HG03469 (cell line): ENCODE measurements around the gene ADRA2C.

Experiments
- ATAC-seq: cut with Tn5 transposase; IDR thresholded peaks from one replicate; pipeline ENCODE4 v1.9.1; 2021; ENCODE audit warnings: mild to moderate bottlenecking, moderate library complexity, moderate number of reproducible peaks; ENCODE audit not compliant: unreplicated experiment

Gene ADRA2C

DNA sequence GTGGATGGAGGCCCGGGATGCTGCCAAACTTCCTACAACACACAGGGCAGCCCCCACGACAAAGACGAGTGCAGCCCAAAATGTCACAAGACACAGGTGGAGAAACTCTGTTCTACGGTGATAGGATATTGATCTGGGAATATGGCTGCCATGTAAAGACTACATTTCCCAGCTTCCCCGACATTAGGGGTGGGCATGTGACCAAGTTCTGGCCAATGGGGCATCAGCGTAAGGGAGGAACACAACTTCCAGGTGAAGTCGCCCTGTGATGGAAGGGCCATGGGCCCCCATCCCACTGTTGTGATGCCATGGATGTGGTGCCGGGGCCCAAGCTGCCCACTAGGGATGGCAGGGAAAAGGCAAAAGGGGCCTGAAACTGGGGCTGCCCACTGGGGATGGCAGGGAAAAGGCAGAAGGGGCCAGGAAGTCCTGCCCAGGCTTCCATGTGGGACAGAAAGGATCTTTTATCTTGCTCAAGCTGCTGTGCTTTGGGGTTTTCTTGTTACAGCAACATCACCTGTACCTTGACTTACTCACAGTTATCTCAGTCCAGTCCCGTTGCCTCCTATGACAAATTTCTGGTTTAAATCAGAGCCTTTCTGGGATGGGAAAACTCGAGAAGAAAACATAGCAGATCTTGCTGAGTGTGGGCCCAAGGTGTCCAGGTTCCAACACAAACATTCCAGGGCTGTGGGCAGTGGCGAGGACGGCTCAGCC, 9.7 kb upstream of the ADRA2C start:
- no peak for ATAC-seq

DNA sequence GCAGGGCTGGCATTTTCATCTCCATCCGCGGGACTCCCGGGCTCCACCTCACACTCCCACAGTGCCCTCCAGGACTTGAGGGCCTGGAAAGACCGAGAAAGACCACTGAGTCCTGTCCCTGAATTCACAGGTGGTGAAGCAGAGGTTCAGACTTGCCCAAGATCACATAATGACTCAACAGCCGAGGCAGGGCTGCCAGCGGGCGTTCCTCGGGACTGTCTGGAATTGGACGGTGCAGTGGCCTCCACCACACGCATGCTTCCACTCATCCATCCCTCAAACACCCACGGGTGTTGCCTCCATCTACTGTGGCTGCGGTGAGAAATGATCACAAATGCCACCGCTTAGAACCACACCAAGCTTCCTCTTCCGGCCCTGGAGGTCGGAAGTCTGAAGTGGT, 6.9 kb upstream of the ADRA2C start:
- ATAC-seq = no peak

DNA sequence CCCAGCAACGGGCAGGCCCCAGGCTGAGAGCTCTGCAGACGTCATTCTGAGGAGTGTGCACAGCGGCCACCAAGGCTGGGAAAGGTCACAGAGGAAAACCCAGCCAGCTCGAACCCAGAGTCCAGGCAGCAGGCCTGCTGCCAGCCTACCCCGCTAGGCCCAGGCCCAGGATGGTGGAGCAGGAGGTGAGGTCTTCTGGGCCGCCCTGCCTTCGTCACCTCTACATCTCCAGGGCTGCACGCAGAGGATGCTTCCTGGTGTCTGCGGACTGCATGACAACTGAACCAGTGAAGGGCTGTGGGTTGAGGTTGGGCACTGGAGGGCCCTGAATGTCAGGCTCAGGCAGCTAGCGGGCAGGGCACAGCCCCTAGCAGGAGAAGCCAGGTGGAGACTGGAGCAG, 5.8 kb upstream of the ADRA2C start:
- ATAC-seq = no peak

DNA sequence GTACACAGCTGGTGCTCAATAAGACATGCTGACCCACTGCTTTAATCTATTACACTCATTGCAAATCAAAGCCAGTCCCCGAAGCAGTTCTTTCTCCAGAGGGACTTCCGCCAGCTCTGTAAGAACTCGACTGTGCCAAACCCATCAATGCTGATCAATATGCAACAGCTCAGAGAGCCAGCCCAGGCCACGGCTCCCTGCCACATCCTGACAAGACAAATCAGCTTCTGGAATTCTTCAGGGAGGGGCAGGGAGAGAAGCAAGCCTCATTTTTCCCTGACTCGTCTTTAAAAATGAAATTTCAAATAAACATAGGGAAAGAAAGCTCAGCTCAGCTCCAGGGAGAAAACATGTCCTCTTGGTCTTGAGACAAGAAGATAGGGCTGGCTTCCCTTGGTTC, 5.3 kb upstream of the ADRA2C start:
- no peak for ATAC-seq

DNA sequence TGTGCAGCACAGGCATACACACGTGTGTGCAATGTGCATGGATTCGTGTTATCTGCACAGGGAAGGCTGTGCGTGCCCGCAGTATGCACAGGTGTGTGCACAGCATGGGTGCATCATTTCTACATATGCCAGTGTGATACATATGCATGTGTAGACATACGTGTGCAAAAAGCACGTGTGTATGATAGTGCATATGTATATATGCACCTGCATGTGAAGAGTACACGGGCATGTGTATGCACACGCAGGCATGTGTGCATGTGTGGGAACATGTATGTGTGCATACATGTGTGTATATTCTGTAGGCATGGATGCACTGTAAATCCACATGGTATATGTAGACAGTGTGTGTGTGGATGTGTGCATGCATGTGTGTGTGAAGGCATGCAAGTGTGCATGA, 3.9 kb upstream of the ADRA2C start:
- no peak for ATAC-seq

DNA sequence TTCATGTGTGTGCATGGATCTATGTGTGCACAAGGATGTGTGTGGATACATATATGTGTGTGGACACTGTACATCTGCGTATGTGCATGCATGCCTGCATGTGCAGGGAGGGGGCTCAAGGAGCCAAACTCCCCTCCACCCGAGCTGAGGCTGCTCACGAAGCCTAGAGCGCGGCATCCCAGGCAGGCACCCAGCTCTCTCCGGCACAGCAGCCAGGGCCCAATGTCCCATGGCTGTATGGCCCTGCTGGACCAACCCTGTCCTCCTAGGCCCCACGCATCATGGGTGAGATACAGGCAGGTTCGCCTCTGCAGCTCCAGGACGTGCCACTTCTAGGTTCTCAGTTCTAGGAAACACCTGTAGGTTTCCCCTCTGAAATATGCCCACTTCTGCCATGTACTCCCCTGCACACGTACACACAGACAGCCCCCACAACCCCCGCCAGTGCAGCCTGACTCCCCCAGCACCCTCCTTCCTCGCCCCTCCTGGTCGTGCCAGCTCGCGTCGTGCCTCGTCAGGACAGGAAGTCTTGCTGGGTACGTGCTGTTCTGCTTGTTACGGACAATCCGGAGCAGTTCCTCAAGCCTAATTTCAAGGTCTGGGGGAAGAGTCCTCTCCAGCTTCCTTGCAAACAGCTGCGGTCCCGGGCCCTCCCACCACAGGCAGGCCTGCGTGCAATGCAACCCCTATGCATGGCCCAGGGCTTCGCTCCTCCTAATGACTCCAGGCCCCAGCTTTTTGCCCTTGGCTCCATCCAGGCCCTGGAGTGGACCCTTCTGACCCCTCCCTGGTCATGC, 3.2 kb upstream of the ADRA2C start:
- no peak for ATAC-seq

DNA sequence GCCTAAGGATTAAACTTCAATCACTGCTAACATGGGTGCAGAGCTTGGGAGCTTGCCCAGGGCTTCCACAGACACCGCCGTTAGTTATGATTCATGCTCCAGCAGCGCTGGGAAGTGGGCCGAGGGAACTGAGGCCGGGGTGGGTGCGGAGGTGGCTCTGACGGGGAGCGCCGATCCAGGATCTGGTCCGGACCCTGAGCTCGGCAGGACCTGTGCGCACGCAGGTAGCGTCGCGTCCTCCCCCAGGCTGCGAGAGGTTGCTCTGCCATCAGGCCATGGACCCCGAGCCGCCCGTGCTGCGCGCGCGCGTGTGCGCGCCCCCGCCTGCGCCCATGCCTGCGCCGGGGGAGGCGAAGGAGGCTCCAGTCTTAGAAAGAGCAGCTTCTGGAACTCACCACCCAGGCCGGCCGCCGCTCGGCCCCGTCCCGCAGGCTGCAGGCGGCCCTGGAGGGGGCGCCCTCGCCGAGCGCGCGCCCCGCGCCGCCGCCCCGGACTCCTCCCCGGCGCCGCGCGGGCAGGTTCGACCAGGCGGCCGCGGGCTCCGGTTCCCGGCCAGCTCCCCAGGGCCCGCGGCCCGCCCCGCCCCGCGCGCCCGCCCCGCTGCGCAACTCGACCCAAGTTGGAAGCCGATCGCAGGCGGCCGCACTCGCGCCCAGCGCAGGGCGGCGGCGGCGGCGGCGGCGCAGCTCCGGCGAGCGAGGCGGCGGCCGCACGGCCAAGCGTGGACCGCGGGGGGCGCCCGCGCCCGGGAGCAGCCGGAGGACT, 732 bp upstream of the ADRA2C start:
- no peak for ATAC-seq

DNA sequence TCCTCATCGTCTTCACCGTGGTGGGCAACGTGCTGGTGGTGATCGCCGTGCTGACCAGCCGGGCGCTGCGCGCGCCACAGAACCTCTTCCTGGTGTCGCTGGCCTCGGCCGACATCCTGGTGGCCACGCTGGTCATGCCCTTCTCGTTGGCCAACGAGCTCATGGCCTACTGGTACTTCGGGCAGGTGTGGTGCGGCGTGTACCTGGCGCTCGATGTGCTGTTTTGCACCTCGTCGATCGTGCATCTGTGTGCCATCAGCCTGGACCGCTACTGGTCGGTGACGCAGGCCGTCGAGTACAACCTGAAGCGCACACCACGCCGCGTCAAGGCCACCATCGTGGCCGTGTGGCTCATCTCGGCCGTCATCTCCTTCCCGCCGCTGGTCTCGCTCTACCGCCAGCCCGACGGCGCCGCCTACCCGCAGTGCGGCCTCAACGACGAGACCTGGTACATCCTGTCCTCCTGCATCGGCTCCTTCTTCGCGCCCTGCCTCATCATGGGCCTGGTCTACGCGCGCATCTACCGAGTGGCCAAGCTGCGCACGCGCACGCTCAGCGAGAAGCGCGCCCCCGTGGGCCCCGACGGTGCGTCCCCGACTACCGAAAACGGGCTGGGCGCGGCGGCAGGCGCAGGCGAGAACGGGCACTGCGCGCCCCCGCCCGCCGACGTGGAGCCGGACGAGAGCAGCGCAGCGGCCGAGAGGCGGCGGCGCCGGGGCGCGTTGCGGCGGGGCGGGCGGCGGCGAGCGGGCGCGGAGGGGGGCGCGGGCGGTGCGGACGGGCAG, 792 bp downstream of the ADRA2C start:
- ATAC-seq = no peak

DNA sequence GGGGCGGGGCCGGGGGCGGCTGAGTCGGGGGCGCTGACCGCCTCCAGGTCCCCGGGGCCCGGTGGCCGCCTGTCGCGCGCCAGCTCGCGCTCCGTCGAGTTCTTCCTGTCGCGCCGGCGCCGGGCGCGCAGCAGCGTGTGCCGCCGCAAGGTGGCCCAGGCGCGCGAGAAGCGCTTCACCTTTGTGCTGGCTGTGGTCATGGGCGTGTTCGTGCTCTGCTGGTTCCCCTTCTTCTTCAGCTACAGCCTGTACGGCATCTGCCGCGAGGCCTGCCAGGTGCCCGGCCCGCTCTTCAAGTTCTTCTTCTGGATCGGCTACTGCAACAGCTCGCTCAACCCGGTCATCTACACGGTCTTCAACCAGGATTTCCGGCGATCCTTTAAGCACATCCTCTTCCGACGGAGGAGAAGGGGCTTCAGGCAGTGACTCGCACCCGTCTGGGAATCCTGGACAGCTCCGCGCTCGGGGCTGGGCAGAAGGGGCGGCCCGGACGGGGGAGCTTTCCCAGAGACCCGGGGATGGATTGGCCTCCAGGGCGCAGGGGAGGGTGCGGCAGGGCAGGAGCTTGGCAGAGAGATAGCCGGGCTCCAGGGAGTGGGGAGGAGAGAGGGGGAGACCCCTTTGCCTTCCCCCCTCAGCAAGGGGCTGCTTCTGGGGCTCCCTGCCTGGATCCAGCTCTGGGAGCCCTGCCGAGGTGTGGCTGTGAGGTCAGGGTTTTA, 1.5 kb downstream of the ADRA2C start:
- ATAC-seq = no peak

DNA sequence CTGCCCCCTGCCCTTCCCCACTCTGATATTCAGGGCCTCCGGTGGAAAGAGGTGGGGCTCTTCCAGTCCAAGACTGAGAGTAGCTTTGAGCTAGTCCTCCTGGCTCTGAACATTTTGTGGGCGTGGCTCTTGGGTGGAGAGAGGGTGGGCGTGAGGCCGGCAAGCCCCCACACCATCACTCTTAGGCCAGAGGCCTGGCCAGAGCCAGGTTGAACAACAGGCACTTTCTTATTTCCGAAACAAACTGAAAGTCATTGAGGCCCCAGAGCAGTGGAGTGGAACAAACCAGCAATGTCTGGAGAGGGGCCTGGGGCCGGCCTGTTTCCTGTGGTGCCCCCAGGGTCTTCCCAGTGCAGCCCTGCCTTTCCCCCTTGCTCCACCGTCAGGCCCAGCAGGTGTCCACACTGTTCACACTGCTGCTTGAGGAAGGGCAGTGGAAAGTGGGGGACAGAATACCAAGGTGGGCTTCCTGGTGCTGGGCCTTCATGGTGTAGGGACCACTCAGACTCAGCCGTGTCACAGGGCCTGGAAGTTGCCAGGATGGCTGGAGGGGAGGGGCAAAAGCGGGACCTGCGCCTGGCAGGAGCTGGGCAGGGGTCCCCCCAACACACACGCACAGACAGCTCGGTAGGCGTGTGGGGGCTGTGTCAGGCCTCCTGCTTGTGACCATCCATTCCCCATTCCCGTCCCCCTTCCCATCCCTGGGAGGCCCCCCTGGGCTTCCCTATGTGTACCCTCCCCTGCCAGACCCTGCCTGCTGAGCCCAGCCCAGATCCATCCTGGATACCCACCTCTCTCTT, 2.9 kb downstream of the ADRA2C start:
- ATAC-seq = no peak

DNA sequence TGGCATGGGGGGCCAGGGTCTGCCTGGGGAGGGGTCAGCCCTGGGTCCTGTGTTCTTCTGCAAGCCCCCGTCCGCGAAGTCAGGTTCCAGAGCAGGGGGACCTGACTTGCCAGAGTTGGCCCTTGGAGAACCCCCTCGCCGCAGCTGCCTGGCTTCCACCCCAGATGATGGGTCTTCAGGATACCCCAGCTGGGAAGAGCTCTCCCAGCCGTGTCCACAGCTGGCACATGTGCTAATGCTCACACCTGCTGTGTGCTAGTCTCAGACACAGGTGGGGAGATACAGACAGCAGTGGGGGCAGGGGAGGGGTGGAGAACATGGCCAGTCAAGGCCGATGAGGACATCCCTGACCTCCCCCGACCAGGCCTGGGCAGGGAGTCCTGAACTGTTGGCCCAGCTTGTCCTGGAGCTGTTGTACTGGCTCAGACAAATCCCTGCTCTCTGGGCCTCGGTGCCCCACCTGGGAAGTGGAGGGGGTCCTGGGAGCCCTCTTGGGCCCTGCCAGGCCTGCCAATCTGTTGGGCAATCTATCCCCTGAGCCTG, 3.5 kb downstream of the ADRA2C start:
- ATAC-seq = no peak

DNA sequence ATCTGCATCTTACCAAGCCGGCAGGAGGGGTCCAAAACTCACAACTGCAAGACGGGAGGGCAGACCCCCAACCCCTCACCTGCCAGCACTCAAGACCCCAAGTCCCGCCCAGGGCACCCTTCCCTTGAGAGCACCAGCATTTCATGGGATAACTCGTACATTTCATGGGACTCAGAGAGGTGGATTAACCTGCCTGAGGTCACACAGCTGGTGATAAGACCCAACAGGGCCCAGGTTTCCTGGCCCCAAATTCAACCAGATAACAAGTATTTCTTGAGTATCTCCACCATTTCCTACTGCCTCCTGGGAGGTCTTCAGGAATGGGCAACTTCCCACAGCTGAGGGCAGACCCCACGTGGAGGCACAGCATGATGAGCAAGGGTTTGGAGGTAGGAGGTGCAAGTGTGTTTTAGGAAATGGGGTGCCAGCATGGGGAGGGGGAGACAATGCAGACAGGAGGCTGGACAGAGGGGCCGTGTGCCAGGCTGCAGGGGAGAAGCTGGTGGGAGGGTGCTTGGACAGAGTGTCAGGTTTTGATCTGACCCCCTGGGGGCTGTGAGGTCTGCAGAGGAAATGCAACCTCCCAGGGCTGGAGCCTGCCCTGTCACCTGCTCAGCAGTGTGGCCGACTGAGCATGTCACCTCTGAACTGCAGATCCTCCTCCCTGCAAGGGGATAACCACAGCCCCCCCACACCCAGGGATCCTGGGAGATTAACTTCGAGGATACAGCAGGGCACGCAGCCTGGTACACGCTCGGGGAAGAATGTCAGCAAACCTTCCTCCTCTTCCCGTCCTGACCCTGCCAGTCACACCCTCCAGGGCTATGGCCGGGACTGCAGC, 4.4 kb downstream of the ADRA2C start:
- no peak for ATAC-seq

DNA sequence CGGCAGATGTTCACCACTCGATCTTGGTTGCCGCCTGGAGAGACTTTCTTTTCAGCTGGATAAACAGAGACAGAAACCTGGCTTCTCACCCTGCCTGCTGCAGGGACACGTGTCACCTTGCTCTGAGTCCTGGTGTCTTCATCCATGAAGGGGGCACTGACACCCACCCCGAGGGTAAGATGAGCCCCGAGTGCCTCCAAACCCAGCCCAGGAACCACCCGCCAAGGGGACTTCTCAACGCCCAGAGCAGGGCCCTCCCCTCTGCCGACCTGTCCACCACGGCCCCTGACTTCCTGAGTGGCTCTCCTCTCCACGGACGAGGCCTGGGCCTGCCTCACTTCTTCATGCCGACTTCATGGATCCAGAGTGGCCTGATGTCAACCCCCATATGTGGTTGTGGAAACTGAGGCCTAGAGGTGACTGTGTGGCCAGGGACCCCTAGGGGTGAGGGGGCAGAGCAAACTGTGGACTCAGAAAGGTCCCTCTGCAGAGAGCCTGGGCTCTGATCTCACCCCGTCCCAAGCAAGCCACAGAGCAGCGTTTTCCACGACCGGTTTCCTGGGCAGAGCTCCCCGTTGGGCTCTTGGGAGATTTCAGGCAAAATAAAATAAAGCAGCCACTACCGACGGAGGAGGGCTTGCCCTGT, 5.1 kb downstream of the ADRA2C start:
- ATAC-seq = no peak

DNA sequence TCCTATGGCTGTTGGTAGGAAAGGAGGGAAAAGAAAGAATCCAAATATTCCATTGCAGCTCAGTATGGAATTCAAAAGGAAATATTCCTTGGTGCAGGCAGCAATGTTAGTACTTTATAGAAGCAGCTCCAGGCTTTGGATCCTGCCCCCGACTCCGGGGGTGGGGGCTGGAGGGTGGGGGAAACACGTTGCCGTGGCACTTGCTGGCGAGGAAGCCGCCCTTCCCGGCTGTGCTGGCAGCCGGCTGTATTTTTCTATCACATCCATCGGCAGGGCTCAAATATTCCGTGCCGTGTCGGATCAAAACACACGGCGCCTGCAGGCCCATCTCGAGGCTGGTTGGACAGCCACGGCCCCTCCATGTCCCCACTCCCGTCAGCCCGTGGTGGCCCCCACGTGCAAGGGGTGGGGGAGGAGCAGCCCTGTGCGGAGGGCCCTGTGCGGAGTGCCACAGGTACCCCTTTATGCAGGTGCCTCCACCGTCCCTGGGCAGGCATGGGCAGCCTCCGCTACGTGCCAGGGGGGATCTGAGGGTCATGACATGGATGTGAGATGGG, 5.8 kb downstream of the ADRA2C start:
- ATAC-seq = no peak

DNA sequence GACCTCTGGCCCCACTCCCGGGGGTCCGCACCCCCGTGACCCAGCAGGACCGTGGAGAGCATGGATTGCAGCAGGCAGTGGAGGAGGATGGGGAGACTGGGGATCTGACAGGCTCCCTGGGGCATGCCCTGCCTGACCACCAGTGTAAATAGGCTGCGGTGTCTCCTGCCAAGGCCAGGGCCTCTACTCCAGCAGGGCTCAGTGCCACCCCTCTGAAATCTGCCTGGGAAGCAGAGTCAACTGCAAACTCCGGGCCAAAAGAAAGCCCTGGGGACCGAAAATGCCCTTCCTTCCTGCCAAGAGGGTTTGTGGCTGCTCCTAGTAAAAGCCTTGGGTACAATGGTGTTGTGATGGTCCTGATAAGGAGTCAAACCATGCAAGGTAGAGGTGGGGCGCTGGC, 6.4 kb downstream of the ADRA2C start:
- no peak for ATAC-seq

DNA sequence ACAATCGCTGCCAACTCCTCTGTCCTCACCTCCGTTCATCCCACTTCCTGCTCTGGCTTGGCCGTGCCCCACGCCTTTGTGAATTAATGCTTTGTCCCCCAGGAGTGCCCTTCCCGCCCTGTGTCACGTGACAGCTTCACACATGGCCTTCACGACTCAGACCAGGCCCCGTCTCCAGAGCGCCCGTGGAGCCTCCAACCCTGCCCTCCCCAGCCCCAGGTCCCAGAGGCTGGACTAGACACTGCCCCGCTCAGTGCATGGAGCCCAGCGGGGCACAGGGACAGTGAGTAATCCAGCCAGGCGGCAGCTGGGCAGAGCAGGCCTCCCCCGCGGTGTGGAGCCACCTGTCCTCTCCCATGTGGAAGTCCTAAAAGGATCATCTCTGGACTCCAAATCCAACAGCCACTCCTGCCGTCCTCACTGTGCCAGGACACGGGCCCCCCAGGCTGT, 7.4 kb downstream of the ADRA2C start:
- ATAC-seq = no peak

DNA sequence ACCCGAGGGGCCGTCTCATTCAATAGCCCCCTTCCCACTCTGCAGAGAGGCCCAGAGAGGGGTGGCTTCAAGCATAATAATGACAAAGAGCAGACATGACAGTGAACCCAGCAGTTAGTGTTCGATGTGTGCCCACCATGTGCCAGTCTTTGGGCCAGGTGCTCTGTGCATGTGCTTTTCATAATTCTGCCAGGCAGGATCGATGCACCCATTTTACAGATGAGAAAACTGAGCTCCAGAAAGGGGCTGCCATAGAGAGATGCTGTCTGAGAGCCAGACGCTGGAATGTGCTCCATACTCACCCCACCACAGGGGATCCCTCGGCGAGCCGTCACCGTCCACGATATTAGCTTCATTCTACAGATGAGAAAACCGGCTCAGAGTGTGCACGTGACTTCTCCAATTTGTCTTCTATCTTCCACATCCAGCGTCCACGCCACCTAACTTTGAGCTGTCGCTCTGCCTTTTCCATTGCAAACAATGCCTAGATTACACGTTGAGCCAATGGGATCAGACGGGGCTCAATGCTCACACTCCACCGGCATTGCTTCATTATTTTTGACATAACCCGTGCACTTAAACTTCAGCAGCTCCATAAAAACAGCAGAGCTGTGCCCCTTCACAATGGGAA, 8.2 kb downstream of the ADRA2C start:
- no peak for ATAC-seq
